GM19025 (cell line): ENCODE results near the gene MPC1L.

Source experiments
- ATAC-seq: cut with Tn5 transposase; IDR thresholded peaks from one replicate; pipeline ENCODE4 v1.9.1; 2021; ENCODE audit warnings: mild to moderate bottlenecking, low read depth, moderate library complexity; ENCODE audit not compliant: unreplicated experiment

MPC1L gene

GRCh38 chrX:40625294-40625693 lies 2.1 kb downstream of the MPC1L start:
- ATAC-seq: no peak

GRCh38 chrX:40628506-40628905 lies 5.3 kb downstream of the MPC1L start:
- ATAC-seq: no peak

- ATAC-seq: no peak
Measured at GRCh38 chrX:40632199-40632598, 9.0 kb downstream of the MPC1L start.

- ATAC-seq: no peak
Measured at GRCh38 chrX:40637687-40638086, 14.5 kb downstream of the MPC1L start.

GRCh38 chrX:40644176-40644575 lies 20.9 kb downstream of the MPC1L start:
- ATAC-seq: no peak

- peak; percentile 35 for ATAC-seq
Measured at GRCh38 chrX:40644821-40645358, 21.7 kb downstream of the MPC1L start.

GRCh38 chrX:40646489-40647306 lies 23.5 kb downstream of the MPC1L start:
- ATAC-seq: peak; percentile 22

- ATAC-seq: peak; percentile 72
Measured at GRCh38 chrX:40647307-40648197, 24.3 kb downstream of the MPC1L start, which contains the start of gene CXorf38. TSS of gene CXorf38 (minus strand) at chrX:40647561. CDS start at chrX:40647520, 41 bp downstream.

- ATAC-seq: no peak
Measured at GRCh38 chrX:40651620-40652223, 28.5 kb downstream of the MPC1L start.

GRCh38 chrX:40652664-40653063 lies 29.4 kb downstream of the MPC1L start:
- no peak for ATAC-seq

- ATAC-seq: no peak
Measured at GRCh38 chrX:40653535-40653934, 30.3 kb downstream of the MPC1L start.

GRCh38 chrX:40660381-40660780 lies 37.2 kb downstream of the MPC1L start:
- ATAC-seq: no peak

- no peak for ATAC-seq
Measured at GRCh38 chrX:40661489-40661888, 38.3 kb downstream of the MPC1L start.

GRCh38 chrX:40663078-40663740 lies 40.0 kb downstream of the MPC1L start:
- ATAC-seq: no peak

GRCh38 chrX:40663880-40664630 lies 40.8 kb downstream of the MPC1L start:
- ATAC-seq: no peak

- no peak for ATAC-seq
Measured at GRCh38 chrX:40671126-40671525, 47.9 kb downstream of the MPC1L start.
